Effector CD8-positive, alpha-beta T cell (primary cell): ENCODE measurements around the gene DNAJC22.

Source experiments
- DNase-seq: peaks from one replicate; lab custom pipeline; 2025; lab: John Stamatoyannopoulos, UW

DNAJC22 gene

DNA sequence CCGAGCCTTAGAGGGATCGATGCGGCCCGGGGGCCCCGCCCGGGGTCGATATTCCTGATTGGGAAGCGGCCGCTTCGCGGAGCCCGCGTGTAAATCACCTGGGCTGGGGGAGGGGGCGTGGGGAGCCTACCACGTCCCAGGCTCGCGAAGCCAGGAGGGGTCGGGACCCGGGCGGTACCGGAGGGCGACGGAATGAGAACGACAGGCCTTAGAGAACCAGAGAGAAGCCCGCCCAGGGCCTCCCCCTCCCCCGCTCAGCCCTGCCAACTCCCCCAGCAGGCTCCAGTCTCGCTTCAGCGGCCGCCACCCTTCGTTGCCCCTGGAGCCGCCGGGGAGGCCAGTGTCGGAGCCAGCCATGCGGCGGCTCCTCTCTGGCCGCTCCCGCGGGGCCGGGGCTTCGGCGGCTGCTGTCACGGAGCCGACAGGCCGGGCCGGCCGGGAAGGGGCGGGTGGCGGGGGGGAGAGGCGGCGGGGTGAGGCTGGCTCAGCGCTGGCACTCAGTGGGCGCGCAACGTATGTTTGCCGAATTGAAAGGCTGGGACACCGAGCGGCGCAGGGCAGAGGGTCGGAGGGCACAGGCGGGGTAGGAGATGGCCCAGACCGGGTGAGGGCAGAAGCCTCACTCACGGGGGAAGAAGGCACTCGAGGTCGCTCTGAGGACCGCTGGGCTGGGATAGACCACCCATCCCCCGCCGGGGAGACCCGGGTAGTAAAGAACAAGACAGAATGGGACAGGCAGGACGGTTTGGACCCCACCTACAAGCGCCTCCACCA lies 1.4 kb upstream of the DNAJC22 start:
- no peak for DNase-seq

DNA sequence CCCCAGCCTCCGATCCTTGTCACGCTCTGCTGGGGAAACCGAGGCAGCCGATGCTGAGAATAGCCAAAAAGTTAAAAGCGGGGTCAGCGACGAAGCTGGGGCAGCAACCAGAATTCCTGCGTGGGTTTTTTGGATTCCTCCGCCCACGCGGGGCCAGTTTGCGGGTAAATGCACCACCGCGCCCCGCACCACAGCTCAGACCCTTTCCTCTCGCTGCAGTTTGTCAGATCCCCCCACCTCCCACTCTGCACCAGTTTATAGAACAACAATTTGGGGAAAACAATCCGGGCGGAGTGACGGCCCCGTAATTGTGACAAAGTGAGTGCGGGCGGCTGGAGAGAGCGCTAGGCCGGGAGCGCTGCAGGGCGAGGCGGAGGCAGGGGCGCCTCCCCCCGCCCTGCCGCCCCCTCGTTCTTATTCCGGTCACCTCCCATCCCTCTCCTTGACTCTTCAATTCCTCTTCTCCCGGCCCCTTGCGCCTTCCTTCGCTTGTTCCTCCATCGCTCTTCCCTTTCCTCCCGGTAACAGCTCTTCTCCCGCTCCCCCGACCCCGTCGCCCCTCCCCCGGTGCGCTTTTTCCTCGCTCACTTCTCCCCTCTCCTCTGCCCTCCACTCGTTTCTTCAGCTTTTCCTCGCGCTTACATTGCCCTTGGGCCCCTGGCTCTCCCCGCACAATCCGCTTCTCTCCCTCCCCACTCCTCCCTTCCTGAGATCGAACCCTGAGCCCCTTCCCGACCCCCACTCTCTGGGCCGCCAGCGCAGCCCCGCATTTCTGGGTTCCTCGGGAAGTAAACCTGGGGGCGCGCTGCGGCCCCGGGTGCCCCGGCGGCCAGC lies 646 bp upstream of the DNAJC22 start:
- DNase-seq = no peak

DNA sequence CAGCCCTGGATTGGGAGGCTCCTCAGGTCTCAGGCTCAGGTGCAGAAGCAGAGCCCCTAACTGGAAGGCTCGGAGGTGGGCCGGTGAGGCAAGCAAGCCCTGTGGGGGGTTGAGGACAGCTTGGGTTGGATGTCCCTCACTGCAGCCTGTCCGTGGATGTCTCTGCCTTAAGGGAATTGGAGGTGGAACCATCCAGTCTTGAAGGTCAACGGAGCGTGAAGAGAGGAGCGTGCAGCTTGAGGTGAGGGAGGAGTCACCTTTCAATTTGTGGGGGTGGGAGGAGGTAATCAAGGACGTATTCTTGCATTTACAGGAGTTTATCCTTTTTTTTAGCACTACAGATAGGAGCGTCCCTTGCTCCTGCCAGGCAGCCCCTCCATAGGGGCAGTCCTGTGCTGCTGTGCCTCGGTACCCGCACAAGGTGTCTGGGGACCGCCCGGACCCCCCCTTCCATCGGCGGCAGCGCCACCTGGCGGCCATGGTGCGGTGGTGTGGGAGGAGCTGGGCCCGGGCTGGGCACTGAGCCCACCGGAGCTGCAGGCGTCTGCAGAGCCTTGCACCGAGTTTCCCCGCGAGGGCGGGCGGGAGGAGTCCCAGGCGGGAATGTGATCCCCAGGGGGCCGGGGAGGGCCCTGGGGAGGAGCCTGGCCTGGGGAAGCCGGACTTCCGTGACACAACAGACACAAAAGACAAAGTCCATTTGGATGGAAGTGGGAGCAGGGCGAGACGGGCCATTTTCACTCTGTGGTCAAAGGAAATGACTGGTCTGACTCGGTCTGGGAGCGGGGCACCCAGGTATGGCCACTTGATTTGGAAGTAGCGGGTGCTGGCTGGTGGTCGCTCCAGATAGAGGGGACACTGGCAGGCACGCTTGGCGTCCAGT lies 864 bp downstream of the DNAJC22 start:
- DNase-seq = peak; percentile 82

DNA sequence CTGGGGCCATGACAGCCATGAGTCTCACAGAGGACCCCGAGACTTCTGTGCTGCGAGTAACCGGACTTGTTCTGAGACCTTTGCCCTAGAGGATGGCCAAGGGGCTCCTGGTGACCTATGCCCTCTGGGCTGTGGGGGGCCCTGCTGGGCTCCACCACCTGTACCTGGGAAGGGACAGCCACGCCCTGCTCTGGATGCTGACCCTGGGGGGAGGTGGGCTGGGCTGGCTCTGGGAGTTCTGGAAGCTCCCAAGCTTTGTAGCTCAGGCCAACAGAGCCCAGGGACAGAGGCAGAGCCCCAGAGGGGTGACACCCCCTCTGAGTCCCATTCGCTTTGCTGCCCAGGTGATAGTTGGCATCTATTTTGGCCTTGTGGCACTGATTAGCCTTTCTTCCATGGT lies 2.1 kb downstream of the DNAJC22 start:
- no peak for DNase-seq

DNA sequence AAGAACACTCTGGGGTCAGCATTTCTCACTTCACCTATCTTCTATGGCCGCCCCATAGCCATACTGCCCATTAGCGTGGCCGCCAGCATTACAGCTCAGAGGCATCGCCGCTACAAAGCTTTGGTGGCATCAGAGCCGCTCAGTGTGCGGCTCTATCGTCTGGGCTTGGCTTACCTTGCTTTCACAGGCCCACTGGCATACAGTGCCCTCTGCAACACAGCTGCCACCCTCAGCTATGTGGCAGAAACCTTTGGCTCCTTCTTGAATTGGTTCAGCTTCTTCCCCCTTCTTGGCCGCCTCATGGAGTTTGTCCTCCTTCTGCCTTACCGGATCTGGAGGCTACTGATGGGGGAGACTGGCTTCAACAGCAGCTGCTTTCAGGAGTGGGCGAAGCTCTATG lies 2.6 kb downstream of the DNAJC22 start:
- DNase-seq = no peak

DNA sequence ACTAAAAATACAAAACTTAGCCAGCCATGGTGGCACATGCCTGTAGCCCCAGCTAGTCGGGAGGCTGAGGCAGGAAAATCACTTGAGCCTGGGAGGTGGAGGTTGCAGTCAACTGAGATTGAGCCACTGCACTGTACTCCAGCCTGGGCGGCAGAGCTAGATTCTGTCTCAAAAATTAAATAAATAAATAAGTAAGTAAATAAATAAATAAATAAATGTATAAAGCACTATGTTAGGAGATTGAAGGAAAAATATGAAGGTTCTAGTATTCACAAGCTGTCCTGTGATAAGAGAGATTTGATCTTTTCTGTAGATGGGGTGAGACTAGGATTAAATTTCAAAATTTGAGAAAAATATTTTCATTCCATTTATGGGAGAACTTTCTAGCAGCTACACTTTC lies 5.7 kb downstream of the DNAJC22 start:
- DNase-seq = no peak

DNA sequence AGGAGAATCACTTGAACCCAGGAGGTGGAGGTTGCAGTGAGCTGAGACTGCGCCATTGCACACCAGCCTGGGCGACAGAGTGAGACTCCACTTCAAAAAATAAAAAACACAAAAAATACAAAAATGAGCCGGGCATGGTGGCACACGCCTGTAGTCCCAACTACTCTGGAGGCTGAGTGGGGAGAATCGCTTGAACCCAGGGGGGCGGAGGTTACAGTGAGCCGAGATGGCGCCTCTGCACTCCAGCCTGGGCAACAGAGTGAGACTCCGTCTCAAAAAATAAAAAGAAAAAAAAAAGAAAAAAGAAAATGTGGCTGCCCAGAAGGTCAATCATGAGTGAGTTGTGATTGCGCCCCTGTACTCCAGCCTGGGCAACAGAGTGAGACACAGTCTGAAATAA lies 9.2 kb downstream of the DNAJC22 start:
- DNase-seq = no peak

DNA sequence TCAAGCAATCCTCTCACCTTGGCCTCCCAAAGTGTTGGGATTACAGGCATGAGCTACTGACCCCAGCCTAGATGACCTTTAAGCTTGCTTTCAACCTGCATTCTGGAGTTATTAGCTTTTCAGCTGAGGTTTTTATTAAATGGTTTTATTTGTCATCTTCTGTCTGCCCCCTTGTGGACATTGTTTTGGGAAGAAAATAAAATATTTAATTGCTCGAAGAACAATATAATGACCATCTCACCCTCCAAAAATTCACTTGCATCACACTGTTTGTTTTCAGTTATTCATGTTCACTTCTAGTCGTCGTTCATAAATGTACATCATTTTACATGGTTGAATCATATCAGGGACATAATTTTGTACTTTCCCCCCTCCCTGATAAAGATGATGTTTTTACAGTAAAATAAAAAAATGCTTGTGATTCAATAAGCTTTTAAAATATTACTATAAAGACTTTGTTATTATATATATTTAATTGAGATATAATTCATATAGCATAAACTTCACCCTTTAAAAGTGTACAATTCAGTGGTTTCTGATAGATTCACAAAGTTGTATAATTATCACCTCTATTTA lies 10.5 kb downstream of the DNAJC22 start:
- DNase-seq = no peak

DNA sequence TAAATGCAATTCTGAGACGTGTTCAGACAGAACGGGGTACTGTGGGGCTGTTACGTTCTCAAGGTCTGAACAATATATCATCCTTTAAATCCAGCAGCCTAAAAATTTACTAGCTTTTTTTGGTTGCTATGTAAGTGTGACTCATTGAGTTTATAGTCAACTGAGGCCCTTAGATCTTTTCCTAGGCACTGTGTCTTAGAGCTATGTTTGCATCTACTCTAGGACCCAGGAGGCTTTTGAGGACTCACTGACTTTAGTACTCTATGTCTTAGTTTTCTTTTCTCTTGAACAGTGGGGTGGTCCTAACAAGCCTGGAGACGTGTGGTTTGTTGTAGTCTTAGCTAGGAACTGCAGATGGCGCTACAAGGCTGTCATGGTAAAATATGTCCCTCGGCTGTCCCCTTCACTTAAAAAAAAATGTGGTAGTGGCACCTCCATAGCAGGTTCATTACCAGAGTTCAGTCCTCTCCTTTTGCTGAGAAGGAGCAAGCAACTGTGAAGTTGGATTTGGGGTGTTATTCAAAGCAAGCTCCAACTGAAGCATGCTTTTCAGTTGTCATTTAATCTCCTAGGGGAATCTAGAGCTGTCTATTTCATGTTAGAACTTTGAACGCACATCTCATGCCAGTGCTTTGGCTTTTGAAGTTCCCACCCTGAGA lies 11.9 kb downstream of the DNAJC22 start:
- peak; percentile 31 for DNase-seq

DNA sequence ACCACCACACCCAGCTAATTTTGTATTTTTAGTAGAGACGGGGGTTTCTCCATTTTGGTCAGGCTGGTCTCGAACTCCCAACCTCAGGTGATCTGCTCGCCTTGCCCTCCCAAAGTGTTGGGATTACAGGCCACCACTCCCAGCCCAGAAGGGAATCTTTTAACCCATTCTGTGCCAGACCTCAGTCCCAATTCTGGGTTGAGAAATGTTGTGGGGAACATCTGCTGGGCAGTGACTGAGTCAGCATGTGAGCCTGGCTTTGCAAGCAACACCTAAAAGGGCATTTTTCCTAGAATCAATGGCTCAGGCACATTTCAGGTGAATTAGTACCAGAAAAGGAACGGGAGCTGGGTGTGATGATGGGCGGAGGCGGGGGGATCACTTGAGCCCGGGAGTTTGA lies 13.0 kb downstream of the DNAJC22 start:
- no peak for DNase-seq

DNA sequence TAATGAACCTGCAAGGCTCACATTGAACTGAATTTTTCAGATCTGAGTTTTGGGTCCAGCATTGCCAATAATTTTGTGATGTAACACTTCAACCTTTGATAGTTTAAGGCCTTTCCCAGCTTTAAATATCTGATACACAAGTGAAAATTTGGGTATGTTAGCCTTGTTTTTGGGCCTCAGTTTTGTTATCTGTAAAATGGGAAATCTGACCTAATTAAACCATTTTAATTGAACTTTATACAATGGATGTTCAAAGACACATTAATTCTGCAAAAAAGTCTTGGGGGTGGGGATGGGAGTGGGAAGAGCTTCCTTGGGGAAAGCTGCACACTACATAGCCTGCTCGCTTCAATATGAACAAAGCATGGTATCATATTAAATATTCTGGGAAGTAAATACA lies 15.4 kb downstream of the DNAJC22 start:
- no peak for DNase-seq

DNA sequence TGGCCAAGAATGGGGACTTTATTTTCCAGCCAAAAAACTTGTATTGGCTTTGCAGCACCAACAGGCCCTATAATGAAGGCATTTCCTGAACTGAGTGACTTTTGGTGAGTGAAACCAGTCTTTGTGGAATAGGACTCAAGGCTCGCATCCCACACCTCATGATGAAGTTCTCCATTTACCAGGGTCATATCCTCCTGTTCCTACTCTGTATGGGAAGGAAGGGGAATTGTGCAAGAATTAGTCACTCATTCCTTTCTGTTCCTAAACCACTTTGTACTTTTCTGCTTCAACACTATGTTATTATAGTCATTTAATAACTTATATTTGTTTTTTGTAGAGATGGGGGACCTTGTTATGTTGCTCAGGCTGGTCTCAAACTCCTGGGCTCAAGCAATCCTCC lies 18.3 kb downstream of the DNAJC22 start:
- no peak for DNase-seq

DNA sequence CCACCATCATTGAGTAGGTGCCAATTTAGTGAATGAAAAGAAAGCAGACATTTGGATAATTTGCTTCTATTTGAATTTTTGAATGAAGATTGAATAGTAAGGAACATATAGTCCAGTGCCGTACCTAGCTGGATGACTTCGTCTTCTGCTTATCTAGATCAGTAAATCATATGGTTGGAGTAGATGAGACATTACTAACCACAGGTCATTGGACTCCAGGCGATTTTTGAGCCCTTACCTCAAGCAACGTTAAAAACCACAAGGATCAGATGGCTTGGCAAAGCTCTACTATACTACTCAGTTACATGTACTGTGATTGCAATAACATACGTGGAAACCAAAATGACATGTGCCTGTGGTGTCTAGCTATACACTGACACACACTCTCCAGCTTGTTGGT lies 18.9 kb downstream of the DNAJC22 start:
- no peak for DNase-seq

DNA sequence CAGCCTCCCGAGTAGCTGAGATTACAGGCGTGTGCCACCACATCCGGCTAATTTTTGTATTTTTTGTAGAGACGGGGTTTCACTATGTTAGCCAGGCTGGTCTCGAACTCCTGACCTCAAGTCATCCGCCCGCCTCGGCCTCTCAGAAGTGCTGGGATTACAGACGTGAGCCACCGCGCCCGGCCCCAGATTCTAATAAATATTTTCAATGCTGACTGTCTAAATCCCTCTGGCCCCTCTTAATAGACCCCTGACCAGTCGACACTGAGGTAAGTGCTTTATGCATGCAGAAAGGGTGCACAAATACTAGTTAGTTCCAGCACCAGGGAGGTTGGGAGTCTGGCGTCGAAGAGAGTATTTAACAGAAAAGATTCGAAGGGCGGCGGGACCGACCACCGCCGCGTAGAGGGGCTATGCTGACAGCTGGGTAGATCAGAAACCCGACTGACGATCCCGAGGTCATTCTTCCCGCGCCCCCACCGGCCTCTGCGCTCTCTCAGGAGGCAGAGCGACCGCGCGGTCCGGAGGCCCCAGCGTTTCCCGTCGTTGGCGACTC lies 19.5 kb downstream of the DNAJC22 start:
- DNase-seq = no peak

DNA sequence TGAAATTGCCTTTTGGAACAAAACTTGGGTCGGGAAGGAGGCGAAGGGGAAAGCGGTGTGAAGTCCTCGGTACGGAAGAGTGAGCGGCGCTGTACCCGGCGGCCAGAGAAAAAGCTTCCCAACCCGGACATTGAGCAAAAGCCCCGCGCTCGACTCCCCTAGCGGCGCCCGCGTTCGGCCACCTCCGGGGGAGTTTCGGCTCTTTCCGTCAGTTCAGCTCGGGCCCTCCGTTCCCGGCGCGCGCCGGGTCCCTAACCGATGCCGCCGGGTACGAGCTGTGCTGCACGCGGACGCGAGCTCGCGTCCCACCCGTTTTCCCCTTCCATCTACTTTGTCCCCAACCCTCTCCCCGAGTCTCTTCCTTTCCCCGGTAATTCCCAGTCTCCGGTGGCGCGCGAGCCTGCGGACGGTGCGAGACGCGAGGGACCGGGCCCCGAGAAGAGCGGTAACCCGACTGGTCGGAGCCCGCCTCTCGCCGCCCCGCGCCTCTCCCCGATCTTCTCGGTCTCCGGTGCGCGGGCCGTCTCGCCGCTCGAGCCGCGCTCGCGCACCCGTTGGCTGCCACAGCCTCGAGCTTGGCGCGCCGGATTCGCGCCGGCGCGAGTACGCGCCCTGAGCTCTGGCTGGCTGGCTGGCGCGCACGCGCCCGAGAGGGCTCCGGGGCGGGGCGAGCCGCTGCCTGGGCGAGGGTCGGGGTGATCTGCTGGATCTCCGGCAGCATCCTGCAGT lies 20.1 kb downstream of the DNAJC22 start:
- peak; percentile 77 for DNase-seq

DNA sequence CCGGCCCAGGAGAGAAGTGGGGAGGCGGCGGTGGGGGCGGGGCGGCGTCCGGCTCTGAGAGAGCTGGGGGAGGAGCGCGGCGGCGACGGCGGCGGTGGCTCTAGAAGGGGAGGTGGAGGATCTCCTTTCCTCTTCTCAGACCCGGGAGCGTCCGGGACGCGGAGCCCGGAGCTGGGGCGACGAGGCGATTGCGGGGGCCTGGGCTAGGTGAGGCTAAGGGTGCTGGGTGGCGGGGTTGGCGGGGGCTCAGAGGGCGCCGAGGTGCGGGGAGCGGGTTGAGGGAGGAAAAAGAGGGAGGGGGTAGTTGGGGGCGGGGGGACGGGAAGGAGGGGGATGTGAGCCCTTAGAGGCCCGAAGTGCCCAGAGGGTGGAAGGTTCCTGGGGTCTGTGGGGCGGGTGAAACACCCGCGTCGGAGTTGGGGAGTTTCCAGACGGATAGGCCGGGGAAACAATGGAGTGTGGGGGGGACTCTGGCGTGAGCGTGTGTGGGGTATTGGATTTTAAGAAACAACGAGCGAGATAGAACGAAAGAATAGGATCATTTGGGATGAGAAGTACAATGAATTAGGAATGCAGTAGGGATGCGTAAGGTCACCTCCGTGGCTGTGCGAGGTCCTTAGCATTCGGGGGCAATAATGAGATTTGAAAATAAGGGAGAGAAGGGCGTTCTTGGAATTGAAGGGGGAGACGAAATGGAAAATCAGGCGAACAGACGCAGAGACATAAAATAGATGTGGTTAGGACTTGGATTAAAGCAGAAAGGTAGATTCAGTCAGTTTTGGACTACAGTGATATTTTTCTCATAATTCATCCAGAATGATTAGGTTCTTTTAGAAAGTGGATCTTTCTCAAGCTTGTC lies 20.9 kb downstream of the DNAJC22 start, which contains the start of gene SPATS2:
SPATS2 (plus strand) TSS at position 82 of the 859 bp plus-strand sequence. CDS start 93,551 bp downstream, outside the sequence.
- no peak for DNase-seq

DNA sequence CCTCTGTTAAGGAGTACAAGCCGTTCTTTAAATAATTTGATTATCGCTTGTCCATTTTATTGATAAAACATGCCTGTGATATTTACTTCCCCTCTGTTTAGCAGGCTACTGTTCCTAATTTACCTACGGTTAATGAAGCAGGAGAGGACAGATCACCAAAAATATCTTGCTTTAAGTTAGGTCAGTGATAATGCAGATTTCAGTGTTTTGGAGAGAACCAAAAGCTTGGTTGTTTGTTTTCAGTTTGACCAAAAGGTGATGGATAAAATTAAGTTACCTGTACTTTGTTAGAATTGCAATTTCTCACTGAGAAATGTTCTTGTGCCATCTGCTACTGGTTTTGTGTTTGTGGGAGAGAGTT lies 21.5 kb downstream of the DNAJC22 start:
- no peak for DNase-seq

DNA sequence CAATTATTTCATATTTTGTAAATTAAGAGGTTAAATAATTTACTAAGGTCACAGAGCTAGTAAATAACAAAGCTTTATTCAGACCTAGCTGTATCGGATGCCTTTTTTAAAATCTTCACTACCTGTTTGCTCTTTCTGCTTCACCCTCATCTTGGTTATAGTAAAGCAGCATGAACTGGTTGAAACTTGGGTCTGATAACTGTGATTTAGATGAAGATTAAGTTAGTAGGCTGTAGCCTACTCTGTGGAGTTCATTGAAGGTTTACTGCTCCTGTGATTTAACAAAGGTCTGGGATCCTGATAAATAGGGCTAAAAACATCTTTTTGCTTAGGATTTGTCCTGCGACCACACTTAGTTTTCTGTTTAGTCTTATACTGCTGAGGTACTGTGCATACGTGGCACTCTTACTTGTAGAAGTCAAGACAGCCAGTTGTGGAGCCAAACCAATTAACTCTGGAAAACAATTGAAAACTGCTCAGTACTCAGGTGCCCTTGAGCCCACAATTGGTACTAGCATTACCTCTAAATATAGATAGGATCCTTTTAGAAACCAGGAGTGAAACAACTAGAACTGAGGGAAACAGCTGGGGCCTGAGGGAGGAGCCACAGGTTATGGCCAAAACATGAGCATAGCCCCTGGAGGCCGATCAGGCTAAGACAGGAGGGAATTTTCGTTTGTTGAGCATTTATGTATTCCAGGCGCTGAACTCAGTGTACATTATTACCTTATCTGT lies 22.9 kb downstream of the DNAJC22 start:
- DNase-seq = no peak

DNA sequence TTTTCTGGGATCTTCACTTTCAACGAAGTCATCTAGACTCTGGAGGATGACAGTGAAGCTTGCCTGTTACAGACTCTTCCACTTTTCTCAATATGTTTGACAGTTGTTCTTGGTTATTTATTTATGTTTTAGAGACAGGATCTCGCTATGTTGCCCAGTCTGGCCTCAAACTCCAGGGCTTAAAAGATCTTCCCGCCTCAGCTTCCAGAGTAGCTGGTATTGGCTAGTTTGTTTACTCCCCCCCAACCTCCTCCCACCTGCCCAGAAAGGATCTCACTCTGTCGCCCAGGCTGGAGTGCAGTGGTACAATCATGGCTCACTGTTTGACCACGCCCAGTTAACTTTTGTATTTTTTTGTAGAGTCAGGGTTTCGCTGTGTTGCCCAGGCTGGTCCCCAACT lies 23.9 kb downstream of the DNAJC22 start:
- no peak for DNase-seq
